SK-N-SH (cell line): ENCODE results near the gene PHYH.
"Not testable (repeated sequence)": the region's sequence is repeated elsewhere in the genome, so short reads cannot be mapped to it uniquely, and the experiment has no call there.

Source experiments
- CHD2 ChIP-seq: fragments of 150-350 bp; IDR thresholded peaks from 2 replicates; pipeline ENCODE4 v1.6.1; 2018; ENCODE audit warnings: low read length; ENCODE audit not compliant: partially characterized antibody
- FOSL2 ChIP-seq: IDR thresholded peaks from 2 replicates; pipeline ENCODE4 v1.4.0; 2012; ENCODE audit warnings: low read depth, mild to moderate bottlenecking, moderate library complexity, borderline replicate concordance
- GATA2 ChIP-seq: sonication (generic); formaldehyde crosslinking; IDR thresholded peaks from 2 replicates; pipeline ENCODE4 v1.5.0; 2020; ENCODE audit warnings: mild to moderate bottlenecking, missing genetic modification reagents
- MXI1 ChIP-seq: IDR thresholded peaks from 2 replicates; pipeline ENCODE4 v1.6.1; 2012; ENCODE audit warnings: mild to moderate bottlenecking, low read depth, low read length, improper control_type of control experiment
- PBX3 ChIP-seq: IDR thresholded peaks from 2 replicates; pipeline ENCODE4; 2012
- TAF1 ChIP-seq: IDR thresholded peaks from 2 replicates; pipeline ENCODE4 v1.6.1; 2012; ENCODE audit warnings: low read depth, mild to moderate bottlenecking, low read length, moderate library complexity, borderline replicate concordance
- TEAD4 ChIP-seq: IDR thresholded peaks from 2 replicates; pipeline ENCODE4 v1.4.0; 2012; ENCODE audit warnings: mild to moderate bottlenecking, borderline replicate concordance; ENCODE audit not compliant: insufficient read depth
- TF ChIP-seq, protein P1 (sequence below): fragments of 200-600 bp; sonication (generic); IDR thresholded peaks from 2 replicates; pipeline ENCODE4 v1.6.1; 2017; ENCODE audit warnings: antibody characterized with exemption, mild to moderate bottlenecking, moderate library complexity
- TF ChIP-seq, protein P2 (sequence below): IDR thresholded peaks from 2 replicates; pipeline ENCODE4 v1.4.0; 2012; ENCODE audit warnings: low read depth
- TF ChIP-seq, protein P3 (sequence below): IDR thresholded peaks from 2 replicates; pipeline ENCODE4 v1.4.0; 2012; ENCODE audit warnings: low read depth, borderline replicate concordance

GRCh38 chr10:13282348-13282747 is 17.5 kb downstream of the PHYH start:
- TF ChIP-seq TEAD4; FOSL2; TAF1; GATA2 (CRISPR knock-in tag); PBX3; CHD2; MXI1: not testable (repeated sequence)
- TF ChIP-seq, protein P1, sequence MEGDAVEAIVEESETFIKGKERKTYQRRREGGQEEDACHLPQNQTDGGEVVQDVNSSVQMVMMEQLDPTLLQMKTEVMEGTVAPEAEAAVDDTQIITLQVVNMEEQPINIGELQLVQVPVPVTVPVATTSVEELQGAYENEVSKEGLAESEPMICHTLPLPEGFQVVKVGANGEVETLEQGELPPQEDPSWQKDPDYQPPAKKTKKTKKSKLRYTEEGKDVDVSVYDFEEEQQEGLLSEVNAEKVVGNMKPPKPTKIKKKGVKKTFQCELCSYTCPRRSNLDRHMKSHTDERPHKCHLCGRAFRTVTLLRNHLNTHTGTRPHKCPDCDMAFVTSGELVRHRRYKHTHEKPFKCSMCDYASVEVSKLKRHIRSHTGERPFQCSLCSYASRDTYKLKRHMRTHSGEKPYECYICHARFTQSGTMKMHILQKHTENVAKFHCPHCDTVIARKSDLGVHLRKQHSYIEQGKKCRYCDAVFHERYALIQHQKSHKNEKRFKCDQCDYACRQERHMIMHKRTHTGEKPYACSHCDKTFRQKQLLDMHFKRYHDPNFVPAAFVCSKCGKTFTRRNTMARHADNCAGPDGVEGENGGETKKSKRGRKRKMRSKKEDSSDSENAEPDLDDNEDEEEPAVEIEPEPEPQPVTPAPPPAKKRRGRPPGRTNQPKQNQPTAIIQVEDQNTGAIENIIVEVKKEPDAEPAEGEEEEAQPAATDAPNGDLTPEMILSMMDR, result not testable (repeated sequence)
- TF ChIP-seq, protein P2, sequence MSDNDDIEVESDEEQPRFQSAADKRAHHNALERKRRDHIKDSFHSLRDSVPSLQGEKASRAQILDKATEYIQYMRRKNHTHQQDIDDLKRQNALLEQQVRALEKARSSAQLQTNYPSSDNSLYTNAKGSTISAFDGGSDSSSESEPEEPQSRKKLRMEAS, result not testable (repeated sequence)
- TF ChIP-seq, protein P3, sequence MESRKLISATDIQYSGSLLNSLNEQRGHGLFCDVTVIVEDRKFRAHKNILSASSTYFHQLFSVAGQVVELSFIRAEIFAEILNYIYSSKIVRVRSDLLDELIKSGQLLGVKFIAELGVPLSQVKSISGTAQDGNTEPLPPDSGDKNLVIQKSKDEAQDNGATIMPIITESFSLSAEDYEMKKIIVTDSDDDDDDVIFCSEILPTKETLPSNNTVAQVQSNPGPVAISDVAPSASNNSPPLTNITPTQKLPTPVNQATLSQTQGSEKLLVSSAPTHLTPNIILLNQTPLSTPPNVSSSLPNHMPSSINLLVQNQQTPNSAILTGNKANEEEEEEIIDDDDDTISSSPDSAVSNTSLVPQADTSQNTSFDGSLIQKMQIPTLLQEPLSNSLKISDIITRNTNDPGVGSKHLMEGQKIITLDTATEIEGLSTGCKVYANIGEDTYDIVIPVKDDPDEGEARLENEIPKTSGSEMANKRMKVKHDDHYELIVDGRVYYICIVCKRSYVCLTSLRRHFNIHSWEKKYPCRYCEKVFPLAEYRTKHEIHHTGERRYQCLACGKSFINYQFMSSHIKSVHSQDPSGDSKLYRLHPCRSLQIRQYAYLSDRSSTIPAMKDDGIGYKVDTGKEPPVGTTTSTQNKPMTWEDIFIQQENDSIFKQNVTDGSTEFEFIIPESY, result not testable (repeated sequence)
